Glutamatergic neuron (in vitro differentiated cells): ENCODE data around the gene RXFP1. TPM values are rescaled to one million over a fixed set of nuclear protein-coding genes. Genes with fewer than 3 reads are reported as not detected.
A peak's percentile ranks its signal among the peaks of the same experiment; 100 is the strongest.

ENCODE experiments used
- DNase-seq: peaks from one replicate; pipeline ENCODE4 v3.0.0; 2022
- H3K27ac Mint-ChIP-seq: one replicate; pipeline ENCODE4 v1.8.0; 2020; ENCODE audit warnings: mild to moderate bottlenecking, mixed read lengths, inconsistent platforms; ENCODE audit not compliant: unreplicated experiment
- H3K27me3 Mint-ChIP-seq: one replicate; pipeline ENCODE4 v1.8.0; 2020; ENCODE audit warnings: mild to moderate bottlenecking, moderate library complexity, mixed read lengths, inconsistent platforms; ENCODE audit not compliant: unreplicated experiment
- H3K36me3 Mint-ChIP-seq: one replicate; pipeline ENCODE4 v1.8.0; 2020; ENCODE audit warnings: mild to moderate bottlenecking, mixed read lengths, inconsistent platforms; ENCODE audit not compliant: unreplicated experiment
- H3K4me1 Mint-ChIP-seq: one replicate; pipeline ENCODE4 v1.8.0; 2020; ENCODE audit warnings: mild to moderate bottlenecking, low read depth, mixed read lengths, inconsistent platforms; ENCODE audit not compliant: unreplicated experiment
- H3K4me3 Mint-ChIP-seq: one replicate; pipeline ENCODE4 v1.8.0; 2020; ENCODE audit warnings: mild to moderate bottlenecking, mixed read lengths, inconsistent platforms; ENCODE audit not compliant: unreplicated experiment
- H3K9me3 Mint-ChIP-seq: one replicate; pipeline ENCODE4 v1.8.0; 2020; ENCODE audit warnings: mild to moderate bottlenecking, moderate library complexity, mixed read lengths, inconsistent platforms; ENCODE audit not compliant: unreplicated experiment
- total RNA-seq: library from RNA; stranded (reverse); fragmentation: NEBNext Ultra II Directional; extraction: Animal tissue kit (Norgen Biotek cat#: 25700); gene quantifications from one replicate; pipeline ENCODE4 v1.2.1, GENCODE V29; 2021; ENCODE audit not compliant: unreplicated experiment
- TF ChIP-seq, protein P1 (sequence below): fragments of 200-600 bp; sonication (generic); IDR thresholded peaks from one replicate; pipeline ENCODE4 v1.5.0; 2021; ENCODE audit not compliant: partially characterized antibody, unreplicated experiment

Gene RXFP1
- total RNA-seq, 1 donor from 2014 or later, result not detected

DNA sequence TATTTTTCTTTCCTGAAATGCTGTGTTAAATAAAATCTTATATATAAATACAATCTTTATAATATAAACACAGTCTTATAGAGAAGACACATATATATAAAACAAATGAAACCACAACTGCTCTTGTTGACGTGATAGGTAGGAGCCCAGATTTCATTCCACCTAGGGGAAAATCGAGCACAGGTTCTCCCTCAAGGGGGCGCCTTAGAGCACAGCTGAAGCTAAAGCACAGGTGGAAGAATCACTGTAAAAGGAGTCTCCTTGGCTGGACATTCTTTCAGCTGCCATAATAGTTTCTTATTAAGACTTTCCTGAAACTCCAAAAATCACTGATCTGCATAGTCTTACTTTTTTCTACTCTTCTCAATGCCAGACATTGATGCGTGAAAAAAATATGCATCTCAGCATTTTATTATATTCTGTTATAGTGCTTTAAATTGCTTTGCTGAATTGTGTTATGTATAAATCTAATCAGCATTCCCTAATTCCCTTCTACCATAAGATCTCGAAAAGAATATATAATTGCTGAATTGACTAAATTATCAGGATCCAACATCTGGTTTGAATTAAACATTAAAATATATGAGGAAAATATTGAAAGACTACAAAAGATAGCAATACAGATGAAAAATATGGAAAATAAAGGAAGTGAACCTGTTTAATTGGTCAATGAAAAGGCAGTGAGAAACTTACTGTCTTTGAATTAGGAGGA, 25.5 kb upstream of the RXFP1 start:
- Mint-ChIP-seq H3K36me3 (no peaks in the 10 kb centered on the region), H3K27me3 (peaks cover under 1% of the 10 kb centered on the region), H3K4me1 (no peaks in the 10 kb centered on the region), H3K9me3 (no peaks in the 10 kb centered on the region), H3K4me3 (no peak overlapping the region), H3K27ac (no peak overlapping the region)
- DNase-seq, result peak; percentile 63
- TF ChIP-seq, protein P1, sequence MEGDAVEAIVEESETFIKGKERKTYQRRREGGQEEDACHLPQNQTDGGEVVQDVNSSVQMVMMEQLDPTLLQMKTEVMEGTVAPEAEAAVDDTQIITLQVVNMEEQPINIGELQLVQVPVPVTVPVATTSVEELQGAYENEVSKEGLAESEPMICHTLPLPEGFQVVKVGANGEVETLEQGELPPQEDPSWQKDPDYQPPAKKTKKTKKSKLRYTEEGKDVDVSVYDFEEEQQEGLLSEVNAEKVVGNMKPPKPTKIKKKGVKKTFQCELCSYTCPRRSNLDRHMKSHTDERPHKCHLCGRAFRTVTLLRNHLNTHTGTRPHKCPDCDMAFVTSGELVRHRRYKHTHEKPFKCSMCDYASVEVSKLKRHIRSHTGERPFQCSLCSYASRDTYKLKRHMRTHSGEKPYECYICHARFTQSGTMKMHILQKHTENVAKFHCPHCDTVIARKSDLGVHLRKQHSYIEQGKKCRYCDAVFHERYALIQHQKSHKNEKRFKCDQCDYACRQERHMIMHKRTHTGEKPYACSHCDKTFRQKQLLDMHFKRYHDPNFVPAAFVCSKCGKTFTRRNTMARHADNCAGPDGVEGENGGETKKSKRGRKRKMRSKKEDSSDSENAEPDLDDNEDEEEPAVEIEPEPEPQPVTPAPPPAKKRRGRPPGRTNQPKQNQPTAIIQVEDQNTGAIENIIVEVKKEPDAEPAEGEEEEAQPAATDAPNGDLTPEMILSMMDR, result peak; percentile 67

DNA sequence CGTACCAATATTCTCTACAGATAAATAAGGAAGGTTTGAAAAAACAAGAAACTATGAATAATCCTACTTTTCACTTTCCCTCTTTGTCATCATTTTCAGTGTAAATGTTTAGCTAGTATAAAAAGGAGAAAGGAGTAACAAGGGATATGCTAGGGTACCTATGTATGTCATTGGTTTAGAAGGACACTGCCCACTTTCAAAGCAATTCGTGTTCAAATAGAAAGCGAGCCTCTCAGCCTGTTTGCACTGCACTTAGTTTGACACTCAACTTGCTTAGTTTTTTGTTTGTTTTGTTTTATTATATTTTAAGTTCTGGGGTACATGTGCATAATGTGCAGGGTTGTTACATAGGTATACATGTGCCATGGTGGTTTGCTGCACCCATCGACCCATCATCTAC, 21.6 kb upstream of the RXFP1 start:
- no peak overlapping the region for H3K4me3 Mint-ChIP-seq
- H3K9me3 Mint-ChIP-seq, result no peaks in the 10 kb centered on the region
- no peaks in the 10 kb centered on the region for H3K4me1 Mint-ChIP-seq
- no peak for DNase-seq
- TF ChIP-seq, protein P1, result no peak
- H3K27ac Mint-ChIP-seq, result no peak overlapping the region
- peaks cover 3% of the 10 kb centered on the region for H3K27me3 Mint-ChIP-seq
- H3K36me3 Mint-ChIP-seq, result peaks cover 4% of the 10 kb centered on the region

DNA sequence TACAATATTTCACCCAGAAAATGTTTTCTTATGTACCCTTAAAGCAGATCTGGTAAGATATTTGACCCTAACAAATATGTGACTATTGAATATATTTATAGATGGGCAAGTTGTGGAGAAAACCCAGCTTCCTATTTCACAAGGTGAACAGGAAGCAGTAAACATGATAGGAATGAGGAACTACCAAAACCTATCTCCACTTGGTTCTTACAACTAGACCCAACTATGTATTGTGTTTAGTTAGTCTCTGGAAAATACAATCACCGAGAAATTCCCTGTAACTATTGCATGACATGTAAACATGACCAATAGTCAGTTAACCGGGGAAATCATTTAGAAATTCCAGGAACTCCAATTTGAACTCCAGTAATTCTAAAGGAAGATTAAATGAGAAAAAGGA, 8.4 kb upstream of the RXFP1 start:
- Mint-ChIP-seq H3K4me1 (no peaks in the 10 kb centered on the region), H3K27me3 (peaks cover 1% of the 10 kb centered on the region), H3K36me3 (no peaks in the 10 kb centered on the region), H3K4me3 (no peak overlapping the region), H3K9me3 (no peaks in the 10 kb centered on the region), H3K27ac (no peak overlapping the region)
- TF ChIP-seq, protein P1, result no peak
- no peak for DNase-seq

DNA sequence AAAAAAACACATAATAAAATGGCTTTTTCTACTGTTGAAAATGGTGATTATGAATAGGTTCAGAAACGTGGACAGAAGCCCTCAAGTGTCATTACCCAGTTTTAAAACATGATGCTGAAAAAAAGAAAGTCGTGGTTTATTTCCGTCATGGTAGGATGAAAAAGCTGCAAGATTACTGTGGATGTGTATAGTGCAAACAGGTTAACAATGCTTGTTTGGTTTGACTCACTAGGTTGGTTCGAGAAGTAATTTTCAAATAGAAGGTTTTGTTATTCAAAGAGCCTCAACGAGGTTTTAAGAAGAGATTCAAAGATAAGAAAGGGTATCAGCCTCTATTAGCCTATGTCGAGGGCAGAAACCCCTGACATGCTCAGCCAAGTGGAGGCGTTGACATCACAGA, 2.5 kb upstream of the RXFP1 start:
- Mint-ChIP-seq H3K4me1 (no peaks in the 10 kb centered on the region), H3K9me3 (no peaks in the 10 kb centered on the region), H3K4me3 (no peak overlapping the region), H3K27me3 (peaks cover 2% of the 10 kb centered on the region), H3K36me3 (no peaks in the 10 kb centered on the region), H3K27ac (no peak overlapping the region)
- TF ChIP-seq, protein P1, result no peak
- no peak for DNase-seq

DNA sequence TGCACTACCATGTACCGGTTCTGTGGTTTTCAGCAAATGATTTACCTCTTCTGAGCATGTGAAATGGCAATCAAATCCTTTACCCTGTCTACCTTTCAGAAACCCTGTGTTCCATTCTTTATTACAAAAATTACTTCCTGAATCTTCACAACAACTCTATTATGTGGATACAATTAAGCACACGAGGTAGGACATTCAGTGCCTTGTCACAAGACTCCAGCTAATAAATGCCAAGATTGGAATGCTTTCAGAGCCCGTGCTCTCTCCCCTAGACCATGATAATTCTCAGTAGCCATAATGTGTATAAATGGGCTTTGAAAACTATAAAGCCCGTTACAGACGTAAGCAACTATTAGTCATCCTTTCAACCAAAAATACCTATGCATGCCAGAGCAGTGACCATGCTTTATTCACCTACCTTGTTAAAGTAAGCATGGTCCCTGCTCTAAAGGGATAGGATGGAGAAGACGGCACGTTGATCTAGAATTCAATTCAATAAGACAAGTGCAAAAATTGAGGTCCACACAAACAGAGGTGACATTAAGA, 2.4 kb downstream of the RXFP1 start:
- no peaks in the 10 kb centered on the region for H3K36me3 Mint-ChIP-seq

More for the DNA sequence above, 2.4 kb downstream of the RXFP1 start:
- TF ChIP-seq, protein P1, result no peak
- Mint-ChIP-seq H3K4me3 (no peak overlapping the region), H3K9me3 (no peaks in the 10 kb centered on the region), H3K27ac (no peak overlapping the region), H3K4me1 (peaks cover 2% of the 10 kb centered on the region), H3K27me3 (no peaks in the 10 kb centered on the region)
- DNase-seq, result no peak
